Colonic mucosa (tissue), 4 donors: ENCODE data around the gene KCNJ2. TPM values are rescaled to one million over a fixed set of nuclear protein-coding genes. Genes with fewer than 3 reads are reported as not detected.

Source experiments
- DNase-seq: peaks from one replicate; pipeline ENCODE4 v3.0.0-alpha.2; 2020
- H3K27ac ChIP-seq: fragments of 200-600 bp; one replicate; pipeline ENCODE4 v1.8.0; 2021
- H3K27me3 ChIP-seq: fragments of 200-600 bp; one replicate; pipeline ENCODE4 v1.8.0; 2021
- H3K36me3 ChIP-seq: fragments of 200-600 bp; one replicate; pipeline ENCODE4 v1.8.0; 2021
- H3K4me1 ChIP-seq: fragments of 200-600 bp; one replicate; pipeline ENCODE4 v1.8.0; 2021; ENCODE audit warnings: mild to moderate bottlenecking
- H3K4me3 ChIP-seq: fragments of 200-600 bp; one replicate; pipeline ENCODE4 v1.8.0; 2021
- H3K9ac ChIP-seq, 2 donors: one replicate each; pipeline ENCODE4 v1.7.0; 2013; ENCODE audit warnings: control low read depth in 2 of 2, low read depth in 2 of 2, low read length in 2 of 2
- H3K9me3 ChIP-seq: fragments of 200-600 bp; one replicate; pipeline ENCODE4 v1.8.0; 2021
- CTCF ChIP-seq: fragments of 200-600 bp; IDR thresholded peaks from one replicate; pipeline ENCODE4 v1.8.0; 2022; ENCODE audit warnings: antibody characterized with exemption, mild to moderate bottlenecking
- intact Hi-C: fragments of 100-400 bp; cut with DNase I; formaldehyde crosslinking; loops from one replicate; pipeline ENCODE4 v1.14.1; 2022
- total RNA-seq, 2 donors: library from RNA; stranded (reverse); fragmentation: NEBNext Ultra II Directional in 1 of 2; extraction: Animal tissue kit (Norgen Biotek cat#: 25700) in 1 of 2; gene quantifications; one replicate each; pipeline ENCODE4 v1.2.1, GENCODE V29; 2021
- donor health status: healthy.
- donor health status: DM: no; HTN: no; CAD: no.
- donor health status: DM: no; HTN: no; CAD: no.

The KCNJ2 gene
- total RNA-seq, 2 donors from 2014 or later, result 7.4 to 18.2 TPM

DNA sequence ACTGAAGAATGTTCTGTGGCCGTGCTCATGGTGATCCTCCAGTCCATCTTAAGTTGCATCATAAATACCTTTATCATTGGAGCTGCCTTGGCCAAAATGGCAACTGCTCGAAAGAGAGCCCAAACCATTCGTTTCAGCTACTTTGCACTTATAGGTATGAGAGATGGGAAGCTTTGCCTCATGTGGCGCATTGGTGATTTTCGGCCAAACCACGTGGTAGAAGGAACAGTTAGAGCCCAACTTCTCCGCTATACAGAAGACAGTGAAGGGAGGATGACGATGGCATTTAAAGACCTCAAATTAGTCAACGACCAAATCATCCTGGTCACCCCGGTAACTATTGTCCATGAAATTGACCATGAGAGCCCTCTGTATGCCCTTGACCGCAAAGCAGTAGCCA lies 36.8 kb upstream of the KCNJ2 start:
- H3K36me3 ChIP-seq, result no peaks in the 10 kb centered on the region
- DNase-seq, result no peak

GRCh38 chr17:70134042-70134441 lies 35.3 kb upstream of the KCNJ2 start:
- no peak for TF ChIP-seq CTCF
- intact Hi-C loops, result loop anchor here (10.0 kb wide), 1 partner anchor 99 kb away; no protein-coding TSS in a partner anchor
- H3K27ac ChIP-seq, result no peak overlapping the region
- no peak for DNase-seq
- H3K9me3 ChIP-seq, result no peaks in the 10 kb centered on the region
- H3K36me3 ChIP-seq, result no peaks in the 10 kb centered on the region
- no peak overlapping the region for H3K9ac ChIP-seq
- H3K4me1 ChIP-seq, result peaks cover 9% of the 10 kb centered on the region
- H3K27me3 ChIP-seq, result no peaks in the 10 kb centered on the region
- no peak overlapping the region for H3K4me3 ChIP-seq

More for the DNA sequence above, 36.8 kb upstream of the KCNJ2 start:
- Histone ChIP-seq H3K9ac (no peak overlapping the region), H3K27me3 (no peaks in the 10 kb centered on the region), H3K27ac (no peak overlapping the region), H3K9me3 (no peaks in the 10 kb centered on the region), H3K4me1 (peaks cover 6% of the 10 kb centered on the region), H3K4me3 (no peak overlapping the region)
- intact Hi-C loops, result loop anchor here (10.0 kb wide), 1 partner anchor 98 kb away; no protein-coding TSS in a partner anchor
- no peak for TF ChIP-seq CTCF

DNA sequence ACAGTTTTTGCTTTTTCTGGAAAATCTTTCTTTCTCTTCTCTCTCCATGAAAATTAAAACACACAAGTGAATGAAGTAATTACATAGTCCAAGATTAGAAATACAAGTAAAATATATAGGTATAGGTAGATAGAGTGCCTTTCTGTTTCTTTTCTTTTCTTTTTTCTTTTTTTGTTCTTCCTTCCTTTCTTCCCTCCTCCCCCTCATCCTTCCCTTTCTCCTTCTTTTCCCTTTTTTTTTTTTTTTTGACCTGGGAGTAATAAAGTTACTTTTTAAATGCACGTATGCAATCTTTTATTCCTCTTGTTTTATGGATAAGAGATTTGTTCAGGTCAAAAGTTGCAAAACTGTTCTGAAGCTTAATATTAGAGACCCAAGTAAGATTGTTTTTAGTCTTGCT lies 34.6 kb upstream of the KCNJ2 start:
- intact Hi-C loops, result loop anchor here (10.0 kb wide), 1 partner anchor 100 kb away; no protein-coding TSS in a partner anchor
- no peaks in the 10 kb centered on the region for H3K9me3 ChIP-seq
- H3K4me3 ChIP-seq, result no peak overlapping the region
- no peaks in the 10 kb centered on the region for H3K27me3 ChIP-seq
- no peak overlapping the region for H3K27ac ChIP-seq
- no peaks in the 10 kb centered on the region for H3K36me3 ChIP-seq
- TF ChIP-seq CTCF, result no peak
- H3K9ac ChIP-seq, result no peak overlapping the region
- peaks cover 9% of the 10 kb centered on the region for H3K4me1 ChIP-seq
- no peak for DNase-seq

DNA sequence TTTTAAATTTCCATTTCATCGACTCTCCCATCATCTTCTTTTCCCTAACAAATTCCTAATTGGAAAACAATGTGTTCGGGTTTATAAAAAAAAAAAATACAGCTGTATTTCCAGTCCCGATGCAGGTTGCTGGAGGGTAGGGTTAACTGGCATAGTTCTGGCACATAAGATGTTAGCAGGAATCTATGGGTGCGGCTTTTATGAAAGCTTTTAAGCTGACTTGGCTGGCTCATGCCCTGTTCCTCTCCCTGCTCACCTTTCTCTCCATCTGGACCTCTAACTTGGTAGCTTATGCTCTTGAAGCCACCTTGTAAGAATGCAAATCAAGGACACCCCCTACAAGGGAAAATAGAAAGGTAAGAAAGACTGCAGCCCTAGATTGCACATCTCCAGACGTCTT lies 33.2 kb upstream of the KCNJ2 start:
- Histone ChIP-seq H3K27me3 (no peaks in the 10 kb centered on the region), H3K9me3 (no peaks in the 10 kb centered on the region), H3K4me1 (peaks cover 9% of the 10 kb centered on the region), H3K27ac (no peak overlapping the region), H3K4me3 (no peak overlapping the region), H3K36me3 (no peaks in the 10 kb centered on the region), H3K9ac (no peak overlapping the region)
- intact Hi-C loops, result loop anchor here (10.0 kb wide), 1 partner anchor 101 kb away; no protein-coding TSS in a partner anchor
- TF ChIP-seq CTCF, result no peak
- peak; percentile 42 for DNase-seq

DNA sequence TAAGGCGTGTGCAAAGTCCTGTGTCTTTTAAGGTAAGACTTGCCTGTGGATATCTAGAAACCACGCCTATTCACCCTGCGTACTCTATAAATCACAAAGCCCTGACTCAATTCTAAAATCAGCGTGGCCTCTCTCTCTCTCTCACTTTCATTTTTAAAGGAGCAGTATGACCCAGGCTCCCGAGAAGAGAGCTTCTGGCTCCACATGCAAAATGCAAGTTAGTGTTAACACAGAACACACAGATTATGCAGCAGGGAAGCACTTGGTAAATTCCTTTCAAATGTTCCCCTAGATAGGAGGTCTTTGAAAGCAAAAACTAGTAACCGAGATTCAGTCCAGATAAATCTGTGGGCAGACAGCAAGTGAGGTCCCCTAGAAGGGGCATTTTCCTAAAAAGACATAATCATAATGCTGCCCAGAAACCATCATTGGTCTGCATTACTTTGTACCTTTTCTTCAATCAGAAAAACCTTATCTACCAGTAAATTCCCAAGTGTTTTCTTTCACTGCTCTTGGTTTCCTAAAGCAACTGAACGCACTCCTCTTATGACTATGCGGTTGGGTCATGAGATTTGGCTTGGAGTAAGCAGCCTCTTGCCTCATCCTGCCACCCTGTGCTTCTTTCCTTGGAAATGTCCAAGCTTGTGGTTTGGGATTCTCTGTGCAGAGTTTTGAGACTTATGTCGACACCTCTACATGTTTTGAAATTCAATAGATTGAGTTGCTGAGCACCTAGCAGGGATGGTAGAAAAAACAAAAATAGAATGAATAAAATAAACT lies 31.7 kb upstream of the KCNJ2 start:
- H3K36me3 ChIP-seq, result no peaks in the 10 kb centered on the region
- H3K9me3 ChIP-seq, result no peaks in the 10 kb centered on the region
- H3K9ac ChIP-seq, result peak overlapping the region in 1 of 2 donors; percentile 36
- peaks cover 9% of the 10 kb centered on the region for H3K4me1 ChIP-seq
- H3K27ac ChIP-seq, result peak overlapping the region; percentile 67
- peak; percentile 73 for DNase-seq
- intact Hi-C loops, result loop anchor here (10.0 kb wide), 1 partner anchor 103 kb away; no protein-coding TSS in a partner anchor
- H3K4me3 ChIP-seq, result peak overlapping the region; percentile 11
- H3K27me3 ChIP-seq, result no peaks in the 10 kb centered on the region
- TF ChIP-seq CTCF, result no peak
